ENCODE results near the gene LRRC23.
"Not testable (repeated sequence)": the region's sequence is repeated elsewhere in the genome, so short reads cannot be mapped to it uniquely, and the experiment has no call there.

Gene LRRC23

DNA sequence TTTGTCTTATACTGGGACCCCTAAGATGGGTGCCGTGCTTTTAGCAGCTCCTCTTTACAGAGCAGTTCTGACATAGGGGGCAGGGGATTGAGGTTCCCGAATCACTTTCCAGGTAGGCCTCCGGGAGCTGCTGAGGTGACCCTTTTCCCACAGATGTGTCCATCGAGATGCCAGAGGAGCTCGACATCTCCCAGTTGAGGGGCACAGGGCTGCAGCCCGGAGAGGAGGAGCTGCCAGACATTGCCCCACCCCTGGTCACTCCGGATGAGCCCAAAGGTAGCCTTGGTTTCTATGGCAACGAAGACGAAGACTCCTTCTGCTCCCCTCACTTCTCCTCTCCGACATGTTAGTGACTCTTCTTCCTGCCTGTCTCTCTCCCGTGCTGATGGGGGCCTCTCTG, 41.6 kb upstream of the LRRC23 start:
- H3K4me3 ChIP-seq (replicated peaks; ENCODE audit: low read depth, low read length): no peak overlapping the region
- DNase-seq (ENCODE audit: extremely low read depth, low read depth): no peak
- TF ChIP-seq, protein P1, sequence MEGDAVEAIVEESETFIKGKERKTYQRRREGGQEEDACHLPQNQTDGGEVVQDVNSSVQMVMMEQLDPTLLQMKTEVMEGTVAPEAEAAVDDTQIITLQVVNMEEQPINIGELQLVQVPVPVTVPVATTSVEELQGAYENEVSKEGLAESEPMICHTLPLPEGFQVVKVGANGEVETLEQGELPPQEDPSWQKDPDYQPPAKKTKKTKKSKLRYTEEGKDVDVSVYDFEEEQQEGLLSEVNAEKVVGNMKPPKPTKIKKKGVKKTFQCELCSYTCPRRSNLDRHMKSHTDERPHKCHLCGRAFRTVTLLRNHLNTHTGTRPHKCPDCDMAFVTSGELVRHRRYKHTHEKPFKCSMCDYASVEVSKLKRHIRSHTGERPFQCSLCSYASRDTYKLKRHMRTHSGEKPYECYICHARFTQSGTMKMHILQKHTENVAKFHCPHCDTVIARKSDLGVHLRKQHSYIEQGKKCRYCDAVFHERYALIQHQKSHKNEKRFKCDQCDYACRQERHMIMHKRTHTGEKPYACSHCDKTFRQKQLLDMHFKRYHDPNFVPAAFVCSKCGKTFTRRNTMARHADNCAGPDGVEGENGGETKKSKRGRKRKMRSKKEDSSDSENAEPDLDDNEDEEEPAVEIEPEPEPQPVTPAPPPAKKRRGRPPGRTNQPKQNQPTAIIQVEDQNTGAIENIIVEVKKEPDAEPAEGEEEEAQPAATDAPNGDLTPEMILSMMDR (IDR thresholded peaks at IDR 0.05; ENCODE audit: low read depth, low read length, missing control alignments): no peak

DNA sequence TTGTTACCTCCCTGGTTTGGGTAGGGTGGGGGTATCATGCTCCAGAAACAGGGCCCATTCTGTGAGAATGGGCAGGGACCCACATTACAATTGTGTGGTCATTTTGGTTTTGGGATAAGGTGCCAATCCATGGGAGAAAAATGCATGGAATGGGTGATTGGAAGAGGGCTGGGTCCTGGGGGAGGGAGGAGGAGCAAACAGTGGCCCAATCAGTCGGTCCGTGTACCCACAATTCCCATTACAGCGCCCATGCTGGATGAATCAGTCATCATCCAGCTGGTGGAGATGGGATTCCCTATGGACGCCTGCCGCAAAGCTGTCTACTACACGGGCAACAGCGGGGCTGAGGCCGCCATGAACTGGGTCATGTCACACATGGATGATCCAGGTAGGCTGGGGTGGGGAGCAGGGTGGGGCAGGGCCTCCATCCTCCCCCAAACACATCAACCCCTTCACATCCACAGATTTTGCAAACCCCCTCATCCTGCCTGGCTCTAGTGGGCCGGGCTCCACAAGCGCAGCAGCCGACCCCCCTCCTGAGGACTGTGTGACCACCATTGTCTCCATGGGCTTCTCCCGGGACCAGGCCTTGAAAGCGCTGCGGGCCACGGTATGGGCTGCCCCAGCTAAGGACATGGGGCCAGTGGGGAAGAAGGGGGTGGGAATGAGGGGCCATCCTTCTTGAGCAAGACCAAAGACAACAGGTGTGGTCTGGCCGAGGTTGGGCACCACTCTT, 40.9 kb upstream of the LRRC23 start:
- no peak overlapping the region for H3K4me3 ChIP-seq (replicated peaks; ENCODE audit: low read depth, low read length)
- TF ChIP-seq, protein P1 (IDR thresholded peaks at IDR 0.05; ENCODE audit: low read depth, low read length, missing control alignments): no peak
- no peak for DNase-seq (ENCODE audit: extremely low read depth, low read depth)

DNA sequence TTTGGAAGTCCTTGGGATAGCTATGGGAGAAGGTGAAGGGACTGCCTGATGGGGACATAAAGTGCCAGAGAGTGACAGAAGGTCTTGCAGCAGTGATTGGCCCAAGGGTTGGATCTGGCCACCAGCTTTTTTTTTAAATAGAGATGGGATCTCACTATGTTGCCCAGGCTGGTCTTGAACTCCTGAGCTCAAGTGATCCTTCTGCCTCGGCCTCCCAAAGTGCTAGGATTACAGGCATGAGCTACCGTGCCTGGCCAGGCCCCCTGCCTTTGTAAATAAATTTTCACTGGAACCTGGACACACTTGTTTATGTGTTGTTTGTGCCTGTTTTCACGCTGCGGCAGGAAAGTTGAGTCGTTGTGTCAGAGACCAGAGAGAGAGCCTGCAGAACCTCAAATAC, 39.3 kb upstream of the LRRC23 start:
- not testable (repeated sequence) for DNase-seq (ENCODE audit: extremely low read depth, low read depth); H3K4me3 ChIP-seq (replicated peaks; ENCODE audit: low read depth, low read length)

DNA sequence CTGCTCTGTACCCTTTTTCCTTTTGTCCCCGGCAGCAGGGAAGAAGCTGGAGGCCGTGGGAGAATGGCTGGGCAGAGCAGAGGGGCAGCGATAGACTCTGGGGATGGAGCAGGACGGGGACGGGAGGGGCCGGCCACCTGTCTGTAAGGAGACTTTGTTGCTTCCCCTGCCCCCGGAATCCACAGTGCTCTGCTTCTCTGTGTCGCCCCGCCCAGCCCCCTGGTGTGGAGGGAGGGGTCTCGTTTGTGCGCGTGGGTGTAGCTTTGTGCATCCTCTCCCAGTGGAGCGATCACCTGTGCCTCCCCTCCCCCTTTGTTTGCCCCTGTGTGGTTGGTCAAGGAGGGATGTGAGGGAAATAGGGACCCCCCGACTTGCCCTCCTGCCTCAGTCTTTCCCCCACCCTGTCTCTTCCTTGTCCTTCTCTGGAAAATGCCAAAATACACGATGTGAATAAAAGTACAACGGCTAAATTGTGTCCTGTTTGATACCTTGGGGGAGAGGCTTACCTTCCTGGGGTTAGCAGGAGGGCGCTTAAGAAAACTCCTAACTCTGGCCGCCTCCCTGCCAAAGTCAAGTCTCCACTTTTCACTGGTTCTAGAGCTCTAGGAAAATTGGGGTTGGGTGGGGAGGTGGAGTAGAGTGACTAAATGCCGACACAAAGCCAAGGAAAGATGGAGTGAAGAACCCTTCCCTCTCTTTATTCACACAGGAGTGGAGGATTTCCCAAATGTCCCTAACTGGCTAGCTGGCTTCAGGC, 38.3 kb upstream of the LRRC23 start:
- no peak for DNase-seq (ENCODE audit: extremely low read depth, low read depth)
- TF ChIP-seq, protein P1 (IDR thresholded peaks at IDR 0.05; ENCODE audit: low read depth, low read length, missing control alignments): no peak
- peak overlapping the region; percentile 99 for H3K4me3 ChIP-seq (replicated peaks; ENCODE audit: low read depth, low read length)

DNA sequence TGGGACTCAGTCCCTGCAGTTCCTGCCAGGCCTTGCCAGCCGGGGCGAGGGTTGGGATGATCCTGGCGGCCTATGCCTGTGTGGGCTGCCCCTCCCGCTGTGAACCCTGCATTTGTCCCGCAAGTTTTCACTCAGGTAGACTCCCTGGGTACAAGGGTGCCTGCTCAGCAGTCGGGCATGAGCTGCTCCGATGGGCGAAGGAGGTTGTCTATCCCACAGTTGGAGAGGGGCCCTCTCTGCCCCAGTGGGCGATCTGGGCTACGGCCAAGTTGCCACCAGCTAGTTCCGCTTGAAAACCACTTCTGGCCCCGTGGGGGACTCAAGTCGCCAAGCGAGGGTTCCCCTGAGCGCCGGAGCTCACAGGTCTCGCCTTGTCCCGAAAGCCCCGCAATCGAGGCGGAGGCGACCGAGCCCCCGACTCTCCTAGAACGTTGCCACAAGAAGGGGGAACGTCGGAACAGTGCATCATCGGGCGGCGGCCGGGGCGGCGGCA, 37.7 kb upstream of the LRRC23 start:
- H3K4me3 ChIP-seq (replicated peaks; ENCODE audit: low read depth, low read length): peak overlapping the region; percentile 99
- TF ChIP-seq, protein P1 (IDR thresholded peaks at IDR 0.05; ENCODE audit: low read depth, low read length, missing control alignments): no peak
- no peak for DNase-seq (ENCODE audit: extremely low read depth, low read depth)

DNA sequence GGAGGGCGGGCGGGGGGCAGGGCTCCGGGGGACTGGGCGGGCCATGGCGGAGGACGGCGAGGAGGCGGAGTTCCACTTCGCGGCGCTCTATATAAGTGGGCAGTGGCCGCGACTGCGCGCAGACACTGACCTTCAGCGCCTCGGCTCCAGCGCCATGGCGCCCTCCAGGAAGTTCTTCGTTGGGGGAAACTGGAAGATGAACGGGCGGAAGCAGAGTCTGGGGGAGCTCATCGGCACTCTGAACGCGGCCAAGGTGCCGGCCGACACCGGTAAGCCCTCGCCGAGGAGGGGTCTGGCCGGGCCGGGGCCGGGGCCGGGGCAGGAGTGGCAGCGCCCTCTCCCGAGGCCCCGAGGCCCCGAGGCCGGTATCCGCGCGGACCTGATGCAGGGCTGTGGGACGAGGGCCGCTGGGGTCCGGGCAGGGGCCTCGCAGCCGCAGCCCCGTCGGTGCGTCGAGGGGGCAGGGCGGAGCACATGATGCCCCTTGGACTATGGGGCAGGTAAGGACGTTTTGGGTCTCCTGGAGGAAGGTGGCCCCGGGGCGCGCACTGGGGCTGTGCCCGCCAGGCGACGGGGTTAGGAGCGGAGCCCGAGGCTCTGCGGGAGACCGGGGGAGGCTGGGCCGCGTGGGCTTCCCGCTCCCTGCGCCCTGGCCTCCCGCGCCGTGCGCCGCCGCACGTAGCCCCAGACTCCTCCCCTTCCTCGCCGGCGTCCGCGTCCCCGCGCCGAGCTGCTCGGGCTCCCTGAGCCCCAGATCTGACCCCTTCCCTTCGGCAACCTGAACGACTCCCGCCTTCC, 37.0 kb upstream of the LRRC23 start, which contains the start of gene TPI1:
TSS of gene TPI1 (plus strand) at position 119 of the 798 bp plus-strand sequence. CDS start at position 155, 36 bp downstream.
- TF ChIP-seq, protein P1 (IDR thresholded peaks at IDR 0.05; ENCODE audit: low read depth, low read length, missing control alignments): no peak
- peak within 1 kb of the TSS; percentile 99 for H3K4me3 ChIP-seq (replicated peaks; ENCODE audit: low read depth, low read length)
- DNase-seq (ENCODE audit: extremely low read depth, low read depth): no peak
